HepG2 (cell line): ENCODE data around the gene HEATR1.

ENCODE experiments used
- ATF7 ChIP-seq, 2 experiments: fragments of 450-650 bp in 1 of 2; sonication (generic) in 1 of 2; formaldehyde crosslinking in 1 of 2; IDR thresholded peaks; 2 replicates each; pipeline versions ENCODE4 v1.4.0 to v1.6.1; 2016 to 2020; ENCODE audit warnings: antibody characterized with exemption in 1 of 2, mild to moderate bottlenecking in 1 of 2, missing genetic modification reagents in 1 of 2
- KDM4B ChIP-seq: sonication (generic); formaldehyde crosslinking; IDR thresholded peaks from 2 replicates; pipeline ENCODE4 v1.4.0; 2020; ENCODE audit warnings: missing genetic modification reagents
- MYC ChIP-seq: sonication (generic); formaldehyde crosslinking; IDR thresholded peaks from 2 replicates; pipeline ENCODE4 v1.9.0; 2021; ENCODE audit warnings: missing genetic modification reagents, borderline replicate concordance
- POLR2A ChIP-seq, 2 experiments: IDR thresholded peaks; 2 replicates each; pipeline ENCODE4 v1.6.1; 2011; ENCODE audit warnings: low read depth in 2 of 2, low read length in 2 of 2, mild to moderate bottlenecking in 1 of 2, moderate library complexity in 1 of 2; ENCODE audit not compliant: insufficient read depth in 1 of 2
- POLR2G ChIP-seq: fragments of 200-400 bp; formaldehyde crosslinking; IDR thresholded peaks from 2 replicates; pipeline ENCODE4 v1.6.1; 2018; ENCODE audit warnings: mild to moderate bottlenecking, low read depth, low read length, moderate library complexity
- YY1 ChIP-seq: IDR thresholded peaks from 2 replicates; pipeline ENCODE4 v1.6.1; 2011; ENCODE audit warnings: low read length, low read depth, moderate library complexity, mild to moderate bottlenecking; ENCODE audit not compliant: insufficient read depth, insufficient replicate concordance
- ZBTB14 ChIP-seq: sonication (generic); formaldehyde crosslinking; IDR thresholded peaks from 2 replicates; pipeline ENCODE4 v1.4.0; 2020; ENCODE audit warnings: missing genetic modification reagents
- ZNF558 ChIP-seq: sonication (generic); formaldehyde crosslinking; IDR thresholded peaks from 2 replicates; pipeline ENCODE4 v1.9.0; 2022; ENCODE audit warnings: mild to moderate bottlenecking, missing genetic modification reagents, borderline replicate concordance
- TF ChIP-seq, protein P1 (sequence below): sonication (generic); formaldehyde crosslinking; IDR thresholded peaks from 2 replicates; pipeline ENCODE4 v1.8.0; 2022; ENCODE audit warnings: mild to moderate bottlenecking, missing genetic modification reagents, borderline replicate concordance
- TF ChIP-seq, protein P2 (sequence below): sonication (generic); formaldehyde crosslinking; IDR thresholded peaks from 2 replicates; pipeline ENCODE4 v1.5.0; 2020; ENCODE audit warnings: mild to moderate bottlenecking, missing genetic modification reagents, moderate library complexity
- TF ChIP-seq, protein P3 (sequence below): sonication (generic); formaldehyde crosslinking; IDR thresholded peaks from 2 replicates; pipeline ENCODE4 v1.4.0; 2020; ENCODE audit warnings: missing genetic modification reagents

DNA sequence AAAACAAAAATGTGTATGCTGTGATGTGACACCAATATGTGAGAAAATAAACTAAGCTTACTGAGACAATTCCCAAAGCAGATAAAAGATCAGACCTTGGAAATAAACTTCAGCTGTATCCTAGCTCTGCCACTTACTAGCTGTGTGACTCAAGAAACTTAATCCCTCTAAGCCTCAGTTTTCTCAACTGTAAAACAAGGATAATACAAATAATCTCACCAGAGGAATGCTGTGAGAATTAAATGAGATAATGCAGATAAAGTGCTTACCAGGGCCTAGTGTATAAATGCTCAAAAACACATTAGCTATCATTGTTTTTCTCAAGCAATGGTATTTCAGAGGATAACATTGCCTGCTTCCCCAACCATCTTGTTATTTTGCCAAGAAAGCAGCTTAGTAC, 2.1 kb downstream of the HEATR1 start:
- TF ChIP-seq, protein P1, sequence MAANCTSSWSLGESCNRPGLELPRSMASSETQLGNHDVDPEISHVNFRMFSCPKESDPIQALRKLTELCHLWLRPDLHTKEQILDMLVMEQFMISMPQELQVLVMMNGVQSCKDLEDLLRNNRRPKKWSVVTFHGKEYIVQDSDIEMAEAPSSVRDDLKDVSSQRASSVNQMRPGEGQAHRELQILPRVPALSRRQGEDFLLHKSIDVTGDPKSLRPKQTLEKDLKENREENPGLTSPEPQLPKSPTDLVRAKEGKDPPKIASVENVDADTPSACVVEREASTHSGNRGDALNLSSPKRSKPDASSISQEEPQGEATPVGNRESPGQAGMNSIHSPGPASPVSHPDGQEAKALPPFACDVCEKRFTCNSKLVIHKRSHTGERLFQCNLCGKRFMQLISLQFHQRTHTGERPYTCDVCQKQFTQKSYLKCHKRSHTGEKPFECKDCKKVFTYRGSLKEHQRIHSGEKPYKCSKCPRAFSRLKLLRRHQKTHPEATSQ (CRISPR knock-in tag) = no peak
- TF ChIP-seq POLR2A (IDR thresholded peaks at IDR 0.05; ENCODE audit: insufficient read depth in 1 of 2, low read depth in 2 of 2, low read length in 2 of 2) (no peak), MYC (CRISPR knock-in tag) (no peak), KDM4B (no peak), ZNF558 (CRISPR knock-in tag) (no peak), ATF7 (IDR thresholded peaks at IDR 0.05) (no peak), ATF7 (CRISPR knock-in tag; IDR thresholded peaks at IDR 0.05) (no peak), POLR2G (no peak), YY1 (no peak), ZBTB14 (CRISPR knock-in tag) (no peak)
- TF ChIP-seq, protein P2, sequence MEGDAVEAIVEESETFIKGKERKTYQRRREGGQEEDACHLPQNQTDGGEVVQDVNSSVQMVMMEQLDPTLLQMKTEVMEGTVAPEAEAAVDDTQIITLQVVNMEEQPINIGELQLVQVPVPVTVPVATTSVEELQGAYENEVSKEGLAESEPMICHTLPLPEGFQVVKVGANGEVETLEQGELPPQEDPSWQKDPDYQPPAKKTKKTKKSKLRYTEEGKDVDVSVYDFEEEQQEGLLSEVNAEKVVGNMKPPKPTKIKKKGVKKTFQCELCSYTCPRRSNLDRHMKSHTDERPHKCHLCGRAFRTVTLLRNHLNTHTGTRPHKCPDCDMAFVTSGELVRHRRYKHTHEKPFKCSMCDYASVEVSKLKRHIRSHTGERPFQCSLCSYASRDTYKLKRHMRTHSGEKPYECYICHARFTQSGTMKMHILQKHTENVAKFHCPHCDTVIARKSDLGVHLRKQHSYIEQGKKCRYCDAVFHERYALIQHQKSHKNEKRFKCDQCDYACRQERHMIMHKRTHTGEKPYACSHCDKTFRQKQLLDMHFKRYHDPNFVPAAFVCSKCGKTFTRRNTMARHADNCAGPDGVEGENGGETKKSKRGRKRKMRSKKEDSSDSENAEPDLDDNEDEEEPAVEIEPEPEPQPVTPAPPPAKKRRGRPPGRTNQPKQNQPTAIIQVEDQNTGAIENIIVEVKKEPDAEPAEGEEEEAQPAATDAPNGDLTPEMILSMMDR (CRISPR knock-in tag) = no peak
- TF ChIP-seq, protein P3, sequence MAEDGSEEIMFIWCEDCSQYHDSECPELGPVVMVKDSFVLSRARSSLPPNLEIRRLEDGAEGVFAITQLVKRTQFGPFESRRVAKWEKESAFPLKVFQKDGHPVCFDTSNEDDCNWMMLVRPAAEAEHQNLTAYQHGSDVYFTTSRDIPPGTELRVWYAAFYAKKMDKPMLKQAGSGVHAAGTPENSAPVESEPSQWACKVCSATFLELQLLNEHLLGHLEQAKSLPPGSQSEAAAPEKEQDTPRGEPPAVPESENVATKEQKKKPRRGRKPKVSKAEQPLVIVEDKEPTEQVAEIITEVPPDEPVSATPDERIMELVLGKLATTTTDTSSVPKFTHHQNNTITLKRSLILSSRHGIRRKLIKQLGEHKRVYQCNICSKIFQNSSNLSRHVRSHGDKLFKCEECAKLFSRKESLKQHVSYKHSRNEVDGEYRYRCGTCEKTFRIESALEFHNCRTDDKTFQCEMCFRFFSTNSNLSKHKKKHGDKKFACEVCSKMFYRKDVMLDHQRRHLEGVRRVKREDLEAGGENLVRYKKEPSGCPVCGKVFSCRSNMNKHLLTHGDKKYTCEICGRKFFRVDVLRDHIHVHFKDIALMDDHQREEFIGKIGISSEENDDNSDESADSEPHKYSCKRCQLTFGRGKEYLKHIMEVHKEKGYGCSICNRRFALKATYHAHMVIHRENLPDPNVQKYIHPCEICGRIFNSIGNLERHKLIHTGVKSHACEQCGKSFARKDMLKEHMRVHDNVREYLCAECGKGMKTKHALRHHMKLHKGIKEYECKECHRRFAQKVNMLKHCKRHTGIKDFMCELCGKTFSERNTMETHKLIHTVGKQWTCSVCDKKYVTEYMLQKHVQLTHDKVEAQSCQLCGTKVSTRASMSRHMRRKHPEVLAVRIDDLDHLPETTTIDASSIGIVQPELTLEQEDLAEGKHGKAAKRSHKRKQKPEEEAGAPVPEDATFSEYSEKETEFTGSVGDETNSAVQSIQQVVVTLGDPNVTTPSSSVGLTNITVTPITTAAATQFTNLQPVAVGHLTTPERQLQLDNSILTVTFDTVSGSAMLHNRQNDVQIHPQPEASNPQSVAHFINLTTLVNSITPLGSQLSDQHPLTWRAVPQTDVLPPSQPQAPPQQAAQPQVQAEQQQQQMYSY (CRISPR knock-in tag) = no peak
